ENCODE data around the gene COX20. TPM values are rescaled to one million over a fixed set of nuclear protein-coding genes. Genes with fewer than 3 reads are reported as not detected.

Gene COX20
- total RNA-seq, 2 donors from 2014 or later, result 13.2 to 35.3 TPM

GRCh38 chr1:244846653-244847052, 11.2 kb downstream of the COX20 start:
- 87 to 93% methylated on average over 6 of the region's 6 CpGs for WGBS, 2 donors
- Histone ChIP-seq H3K27me3 (no peaks in the 10 kb centered on the region), H3K4me3 (no peak overlapping the region), H3K9me3 (no peaks in the 10 kb centered on the region), H3K27ac (no peak overlapping the region), H3K4me1 (peaks cover 35% of the 10 kb centered on the region), H3K36me3 (replicated peaks in 1 of 2; ENCODE audit: insufficient read depth in 1 of 2, low read depth in 2 of 2) (peaks cover 19 to 29% of the 10 kb centered on the region in 2 donors)
- intact Hi-C loops (cut with DNase I), result no loop called here
- no peak for TF ChIP-seq POLR2A (IDR thresholded peaks at IDR 0.05)
- TF ChIP-seq, protein P1, sequence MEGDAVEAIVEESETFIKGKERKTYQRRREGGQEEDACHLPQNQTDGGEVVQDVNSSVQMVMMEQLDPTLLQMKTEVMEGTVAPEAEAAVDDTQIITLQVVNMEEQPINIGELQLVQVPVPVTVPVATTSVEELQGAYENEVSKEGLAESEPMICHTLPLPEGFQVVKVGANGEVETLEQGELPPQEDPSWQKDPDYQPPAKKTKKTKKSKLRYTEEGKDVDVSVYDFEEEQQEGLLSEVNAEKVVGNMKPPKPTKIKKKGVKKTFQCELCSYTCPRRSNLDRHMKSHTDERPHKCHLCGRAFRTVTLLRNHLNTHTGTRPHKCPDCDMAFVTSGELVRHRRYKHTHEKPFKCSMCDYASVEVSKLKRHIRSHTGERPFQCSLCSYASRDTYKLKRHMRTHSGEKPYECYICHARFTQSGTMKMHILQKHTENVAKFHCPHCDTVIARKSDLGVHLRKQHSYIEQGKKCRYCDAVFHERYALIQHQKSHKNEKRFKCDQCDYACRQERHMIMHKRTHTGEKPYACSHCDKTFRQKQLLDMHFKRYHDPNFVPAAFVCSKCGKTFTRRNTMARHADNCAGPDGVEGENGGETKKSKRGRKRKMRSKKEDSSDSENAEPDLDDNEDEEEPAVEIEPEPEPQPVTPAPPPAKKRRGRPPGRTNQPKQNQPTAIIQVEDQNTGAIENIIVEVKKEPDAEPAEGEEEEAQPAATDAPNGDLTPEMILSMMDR (IDR thresholded peaks at IDR 0.05), result no peak
- ATAC-seq (no peak), DNase-seq (no peak)

- Histone ChIP-seq H3K4me1 (peaks cover 43% of the 10 kb centered on the region), H3K27me3 (no peaks in the 10 kb centered on the region), H3K27ac (no peak overlapping the region), H3K36me3 (replicated peaks in 1 of 2; ENCODE audit: insufficient read depth in 1 of 2, low read depth in 2 of 2) (peaks cover 14 to 24% of the 10 kb centered on the region in 2 donors), H3K9me3 (no peaks in the 10 kb centered on the region), H3K4me3 (no peak overlapping the region)
- TF ChIP-seq, protein P1 (IDR thresholded peaks at IDR 0.05), result no peak
- no peak for TF ChIP-seq POLR2A (IDR thresholded peaks at IDR 0.05)
- intact Hi-C loops (cut with DNase I), result no loop called here
- no peak for ATAC-seq
- no peak for DNase-seq
- 17 to 37% methylated on average over 1 of the region's 1 CpG for WGBS, 2 donors
Observed at GRCh38 chr1:244849189-244849866, 13.9 kb downstream of the COX20 start.

GRCh38 chr1:244850099-244850852, 14.8 kb downstream of the COX20 start:
- H3K36me3 ChIP-seq (replicated peaks in 1 of 2; ENCODE audit: insufficient read depth in 1 of 2, low read depth in 2 of 2), result peaks cover 19 to 25% of the 10 kb centered on the region in 2 donors
- WGBS, 2 donors, result 59 to 62% methylated on average over 3 of the region's 3 CpGs
- no peak for TF ChIP-seq POLR2A (IDR thresholded peaks at IDR 0.05)
- TF ChIP-seq, protein P1 (IDR thresholded peaks at IDR 0.05), result no peak
- H3K4me1 ChIP-seq, result peaks cover 47% of the 10 kb centered on the region
- H3K9me3 ChIP-seq, result no peaks in the 10 kb centered on the region
- intact Hi-C loops (cut with DNase I), result no loop called here
- no peak for DNase-seq
- no peak for ATAC-seq
- no peaks in the 10 kb centered on the region for H3K27me3 ChIP-seq
- H3K4me3 ChIP-seq, result no peak overlapping the region
- no peak overlapping the region for H3K27ac ChIP-seq

- TF ChIP-seq, protein P1 (IDR thresholded peaks at IDR 0.05), result no peak
- TF ChIP-seq POLR2A (IDR thresholded peaks at IDR 0.05), result no peak
- ATAC-seq (no peak), DNase-seq (no peak)
- Histone ChIP-seq H3K27ac (no peak overlapping the region), H3K4me1 (peaks cover 49% of the 10 kb centered on the region), H3K27me3 (no peaks in the 10 kb centered on the region), H3K36me3 (replicated peaks in 1 of 2; ENCODE audit: insufficient read depth in 1 of 2, low read depth in 2 of 2) (peaks cover 19 to 25% of the 10 kb centered on the region in 2 donors), H3K9me3 (no peaks in the 10 kb centered on the region), H3K4me3 (no peak overlapping the region)
- 91 to 100% methylated on average over 2 of the region's 2 CpGs for WGBS, 2 donors
- intact Hi-C loops (cut with DNase I), result no loop called here
Observed at GRCh38 chr1:244850896-244851295, 15.4 kb downstream of the COX20 start.
